Stimulated activated naive CD4-positive, alpha-beta T cell treated with Interleukin-2 at 50 U/mL for 16 hours (primary cell): ENCODE results near the gene IL10RA.
A peak's percentile ranks its signal among the peaks of the same experiment; 100 is the strongest.
"Not testable (repeated sequence)": the region's sequence is repeated elsewhere in the genome, so short reads cannot be mapped to it uniquely, and the experiment has no call there.

Experiments
- DNase-seq: peaks from one replicate; lab custom pipeline; 2025; lab: John Stamatoyannopoulos, UW

Gene IL10RA

GRCh38 chr11:117985953-117986887, at the start of gene IL10RA:
Gene IL10RA (plus strand): TSS chr11:117986394. CDS start chr11:117986468, 74 bp downstream.
- DNase-seq, result peak; percentile 71

GRCh38 chr11:117936973-117937372, 49.2 kb upstream of the IL10RA start:
- no peak for DNase-seq

GRCh38 chr11:117940736-117941135, 45.5 kb upstream of the IL10RA start:
- no peak for DNase-seq

- DNase-seq, result no peak
Measured at GRCh38 chr11:117941163-117941707, 45.0 kb upstream of the IL10RA start.

DNA sequence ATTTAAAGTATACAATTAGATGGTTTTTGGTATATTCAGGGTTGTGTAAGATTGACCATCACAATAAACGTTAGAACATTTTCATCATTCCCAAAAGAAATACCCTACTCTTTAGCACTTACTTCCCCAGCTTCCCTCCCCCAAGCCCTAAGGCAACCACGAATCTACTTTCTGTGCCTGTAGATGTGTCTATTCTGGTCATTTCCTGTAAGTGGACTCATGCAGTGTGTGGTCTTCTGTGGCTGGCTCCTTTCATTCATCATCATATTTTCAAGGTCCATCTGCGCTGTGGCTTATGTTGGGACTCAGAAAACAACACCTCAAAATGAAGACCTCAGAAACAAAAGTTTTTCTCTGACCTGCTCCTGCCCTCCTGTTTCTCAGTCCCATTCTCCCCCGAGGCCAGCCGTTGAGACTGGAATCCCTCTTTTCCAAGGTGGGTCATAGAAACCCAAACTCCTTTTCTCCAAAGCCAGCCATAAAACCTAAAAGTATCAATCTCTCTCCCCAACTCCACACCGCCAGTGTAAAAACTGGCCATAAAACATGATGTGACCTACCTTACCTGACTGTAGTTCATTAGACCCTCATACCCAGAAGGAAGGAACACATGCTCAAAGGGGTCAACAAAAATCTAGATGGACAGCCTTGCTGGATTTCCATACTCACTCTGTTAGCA, 44.1 kb upstream of the IL10RA start:
- no peak for DNase-seq

DNA sequence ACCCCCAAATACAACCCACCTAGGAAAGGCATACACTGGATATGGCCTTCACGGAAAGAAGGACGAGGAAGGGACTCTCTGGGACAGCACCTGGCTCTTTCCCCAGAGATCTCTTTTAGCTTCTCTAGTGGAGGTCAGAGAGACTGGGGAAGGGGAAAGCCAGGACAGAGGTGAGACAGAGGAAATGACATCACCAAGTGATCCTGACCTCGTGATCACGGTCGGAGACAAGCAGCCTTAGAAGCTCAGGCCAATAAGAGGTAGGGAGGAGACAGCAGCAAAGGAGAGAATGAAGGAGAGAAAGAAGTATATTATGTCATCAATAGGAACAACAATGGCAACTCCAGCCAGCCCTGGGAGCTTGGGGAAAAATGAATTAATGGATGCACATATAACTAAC, 41.6 kb upstream of the IL10RA start:
- no peak for DNase-seq

- DNase-seq, result no peak
Measured at GRCh38 chr11:117945047-117945810, 41.0 kb upstream of the IL10RA start.

- DNase-seq, result no peak
Measured at GRCh38 chr11:117946156-117946841, 39.9 kb upstream of the IL10RA start.

- peak; percentile 72 for DNase-seq
Measured at GRCh38 chr11:117946842-117947526, 39.2 kb upstream of the IL10RA start.

- not testable (repeated sequence) for DNase-seq
Measured at GRCh38 chr11:117947751-117948150, 38.4 kb upstream of the IL10RA start.

DNA sequence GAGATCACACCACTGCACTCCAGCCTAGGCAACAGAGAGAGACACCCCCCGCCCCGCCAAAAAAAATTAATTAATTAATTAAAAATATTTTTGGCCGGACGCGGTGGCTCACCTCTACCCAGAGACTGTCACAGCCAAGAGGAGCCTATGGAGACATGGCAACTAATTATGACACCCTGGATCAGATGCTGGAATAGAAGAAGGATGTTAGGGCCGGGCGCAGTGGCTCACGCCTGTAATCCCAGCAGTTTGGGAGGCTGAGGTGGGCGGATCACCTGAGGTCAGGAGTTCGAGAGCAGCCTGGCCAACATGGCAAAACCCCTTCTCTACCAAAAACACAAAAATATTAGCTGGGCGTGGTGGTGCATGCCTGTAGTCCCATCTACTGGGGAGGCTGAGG, 37.7 kb upstream of the IL10RA start:
- DNase-seq, result not testable (repeated sequence)

GRCh38 chr11:117949062-117949461, 37.1 kb upstream of the IL10RA start:
- DNase-seq, result no peak

GRCh38 chr11:117950301-117950700, 35.9 kb upstream of the IL10RA start:
- DNase-seq, result peak; percentile 33

DNA sequence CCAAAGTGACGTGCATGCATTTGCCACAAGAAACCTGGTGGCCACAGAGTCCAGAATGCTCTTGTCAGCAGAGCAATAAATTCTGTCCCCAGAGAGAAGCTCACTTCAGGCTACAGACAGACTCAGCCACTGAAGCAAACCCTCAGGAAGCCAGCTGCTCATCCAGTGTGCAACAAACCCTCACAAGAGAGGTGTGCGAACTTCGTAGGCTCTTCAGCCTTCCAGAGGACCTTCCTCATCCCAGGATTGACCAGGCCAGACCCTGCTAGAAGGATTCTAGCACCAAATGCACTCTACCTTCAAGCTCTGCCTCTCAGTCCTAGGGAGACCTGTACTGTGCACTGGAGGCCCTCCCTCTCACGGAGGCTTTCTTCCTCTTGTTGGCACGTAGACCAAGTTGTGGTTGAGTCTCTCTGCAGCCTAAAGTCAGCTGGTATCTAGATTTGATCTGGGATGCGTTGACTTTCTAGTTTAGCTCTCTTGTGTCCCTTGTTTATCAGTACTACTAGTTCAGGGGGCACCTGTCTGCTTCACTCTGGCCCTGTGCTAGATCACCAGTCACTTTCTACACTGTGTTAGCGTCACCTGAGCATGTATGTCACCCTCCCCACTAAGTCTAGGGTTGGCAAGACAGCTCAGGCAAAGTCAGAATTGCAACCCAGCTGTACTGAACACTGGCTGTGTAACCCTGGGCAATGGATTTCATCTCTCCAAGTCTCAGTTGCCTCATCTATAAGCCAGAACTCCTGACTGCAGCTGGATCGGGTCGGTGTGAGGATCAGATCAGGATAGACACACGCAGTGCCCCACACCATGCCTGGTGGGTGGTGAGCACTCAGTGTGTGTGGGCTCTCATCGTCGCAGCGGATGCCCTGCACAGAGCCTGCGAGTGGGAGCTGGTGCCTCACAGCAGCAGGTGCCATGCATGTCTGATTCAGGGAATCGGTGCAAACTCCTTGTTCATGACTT, 34.9 kb upstream of the IL10RA start:
- DNase-seq, result peak; percentile 18

GRCh38 chr11:117953024-117953671, 33.0 kb upstream of the IL10RA start:
- DNase-seq, result no peak

DNA sequence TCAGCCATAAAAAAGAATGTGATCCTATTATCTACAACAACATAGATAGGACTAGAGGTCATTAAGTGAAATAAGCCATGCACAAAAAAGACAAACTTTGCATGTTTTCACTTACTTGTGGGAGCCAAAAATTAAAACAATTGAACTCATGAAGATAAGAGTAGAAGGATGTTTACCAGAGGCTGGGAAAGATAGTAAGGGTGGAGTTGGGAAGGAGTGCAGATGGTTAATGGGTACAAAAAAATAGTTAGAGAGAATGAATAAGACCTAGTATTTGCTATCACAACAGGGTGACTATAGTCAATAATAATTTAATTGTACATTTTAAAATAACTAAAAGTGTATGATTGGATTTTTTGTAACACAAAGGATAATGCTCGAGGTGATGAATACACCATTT, 27.2 kb upstream of the IL10RA start:
- DNase-seq, result no peak

- DNase-seq, result no peak
Measured at GRCh38 chr11:117959438-117960149, 26.6 kb upstream of the IL10RA start.

- DNase-seq, result no peak
Measured at GRCh38 chr11:117960406-117960805, 25.8 kb upstream of the IL10RA start.
